ENCODE results near the gene INPP5B. TPM values are rescaled to one million over a fixed set of nuclear protein-coding genes. Genes with fewer than 3 reads are reported as not detected.

Gene INPP5B
- total RNA-seq, 2 donors from 2014 or later, result 16.7 to 24.5 TPM

DNA sequence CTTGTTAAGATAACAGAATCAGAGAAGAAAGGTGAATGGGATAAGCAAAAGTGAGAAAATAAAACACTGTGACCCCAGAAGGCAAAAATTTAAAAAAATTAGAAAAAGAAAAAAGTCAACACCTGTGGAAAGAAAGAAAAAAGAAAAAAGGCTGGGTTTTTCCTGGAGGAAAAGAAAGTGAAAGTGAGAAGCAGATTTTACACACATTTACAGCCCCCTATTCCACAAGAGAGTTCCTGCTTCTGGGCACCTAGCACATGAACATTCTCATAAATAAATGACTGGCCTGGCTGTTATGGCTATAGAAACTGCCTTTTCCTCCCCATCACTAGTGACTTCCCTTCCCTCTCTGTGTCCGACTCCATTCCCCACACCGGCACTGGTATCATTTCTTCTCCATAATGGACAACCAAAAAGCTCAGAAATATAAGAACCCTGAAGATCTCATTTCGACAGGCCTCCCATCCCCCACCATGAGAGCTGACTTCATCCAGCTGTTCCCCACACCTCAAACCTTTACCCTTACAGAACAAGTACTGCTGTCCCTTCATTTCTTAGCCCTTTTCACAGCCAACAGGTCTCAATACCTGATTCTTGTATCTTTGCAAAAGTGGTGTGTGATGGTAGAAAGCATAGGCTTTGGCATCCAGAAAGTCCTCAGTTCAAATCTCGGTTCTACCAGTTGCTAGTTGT, 100.1 kb downstream of the INPP5B start:
- ATAC-seq (no peak), DNase-seq (no peak)
- H3K36me3 Mint-ChIP-seq (ENCODE audit: low read depth), result peaks cover 8% of the 10 kb centered on the region
- peak overlapping the region; percentile 75 for H3K27ac Mint-ChIP-seq
- no peaks in the 10 kb centered on the region for H3K27me3 Mint-ChIP-seq
- H3K4me1 Mint-ChIP-seq, result peaks cover 36% of the 10 kb centered on the region
- H3K4me3 Mint-ChIP-seq, result peak overlapping the region; percentile 63
- no peaks in the 10 kb centered on the region for H3K9me3 ChIP-seq (ENCODE audit: control insufficient read depth, low read length, poor library complexity, severe bottlenecking)

DNA sequence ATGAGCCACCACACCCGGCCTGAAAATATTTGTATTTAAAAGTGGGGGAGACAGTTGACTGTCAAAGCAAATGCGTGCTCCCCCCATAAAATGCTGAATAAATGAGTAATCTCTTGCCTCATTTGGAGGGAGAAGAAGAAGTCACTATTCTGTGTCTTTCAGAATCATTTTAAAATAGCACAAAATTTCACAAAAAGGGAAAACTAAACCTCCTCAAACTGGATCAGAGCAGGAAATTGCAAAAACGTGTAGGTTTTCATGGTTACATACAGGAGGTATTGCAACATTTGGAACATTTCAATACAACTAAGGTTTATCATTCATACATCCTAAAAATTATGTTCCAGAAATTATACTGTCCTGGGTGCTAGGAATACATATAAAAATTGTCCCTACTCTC, 101.1 kb downstream of the INPP5B start:
- Mint-ChIP-seq H3K4me1 (peaks cover 40% of the 10 kb centered on the region), H3K4me3 (no peak overlapping the region), H3K27ac (peak overlapping the region; percentile 75), H3K36me3 (ENCODE audit: low read depth) (peaks cover 8% of the 10 kb centered on the region), H3K27me3 (no peaks in the 10 kb centered on the region)
- no peaks in the 10 kb centered on the region for H3K9me3 ChIP-seq (ENCODE audit: control insufficient read depth, low read length, poor library complexity, severe bottlenecking)
- no peak for ATAC-seq
- DNase-seq, result no peak

DNA sequence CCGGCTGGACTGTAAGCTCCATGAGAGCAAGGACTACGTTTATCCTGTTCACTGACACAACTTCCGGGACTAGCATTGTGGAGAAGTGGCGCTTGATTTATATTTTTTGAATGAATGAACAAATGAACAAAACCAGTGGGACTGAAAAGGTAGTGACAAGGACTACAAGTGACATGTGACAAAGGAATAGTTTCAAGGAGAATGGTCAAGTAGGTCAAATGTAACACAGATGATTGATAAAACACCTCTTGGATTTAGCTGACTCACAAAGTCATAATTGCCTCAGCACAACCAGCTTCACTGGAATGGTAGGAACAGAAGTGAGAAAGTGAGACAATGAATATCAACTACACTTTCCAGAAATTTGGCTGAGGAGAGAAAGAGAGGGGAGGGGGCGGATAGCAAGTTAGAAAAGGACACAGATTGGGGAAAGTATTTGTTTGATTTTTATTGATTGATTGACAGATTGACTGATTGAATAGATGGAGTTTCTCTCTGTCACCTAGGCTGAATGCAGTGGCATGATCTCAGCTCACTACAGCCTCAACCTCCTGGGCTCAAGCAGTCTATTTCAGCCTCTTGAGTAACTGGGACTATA, 101.7 kb downstream of the INPP5B start:
- Mint-ChIP-seq H3K4me3 (no peak overlapping the region), H3K27ac (no peak overlapping the region), H3K4me1 (peaks cover 40% of the 10 kb centered on the region), H3K27me3 (no peaks in the 10 kb centered on the region), H3K36me3 (ENCODE audit: low read depth) (peaks cover 8% of the 10 kb centered on the region)
- ATAC-seq (no peak), DNase-seq (no peak)
- no peaks in the 10 kb centered on the region for H3K9me3 ChIP-seq (ENCODE audit: control insufficient read depth, low read length, poor library complexity, severe bottlenecking)

DNA sequence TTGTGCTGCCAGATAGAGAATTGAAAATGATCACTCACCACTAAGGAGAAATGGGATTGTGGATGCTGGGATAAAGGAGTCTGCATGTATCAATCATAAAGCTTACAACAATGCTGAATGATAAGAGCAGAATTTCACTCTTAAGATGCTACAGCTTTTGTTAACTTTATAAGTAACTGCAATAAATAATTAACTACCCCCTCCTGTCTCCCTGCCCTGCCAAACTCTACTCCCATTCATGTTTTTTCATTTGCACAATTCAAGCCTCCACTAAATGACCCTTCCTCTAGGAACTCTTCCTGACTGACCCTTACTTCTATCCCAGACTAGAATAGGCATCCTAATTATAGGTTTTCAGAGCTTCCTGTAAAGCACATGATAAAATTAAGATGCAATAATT, 102.3 kb downstream of the INPP5B start:
- no peaks in the 10 kb centered on the region for H3K9me3 ChIP-seq (ENCODE audit: control insufficient read depth, low read length, poor library complexity, severe bottlenecking)
- Mint-ChIP-seq H3K36me3 (ENCODE audit: low read depth) (peaks cover 8% of the 10 kb centered on the region), H3K27ac (peak overlapping the region; percentile 9), H3K4me3 (no peak overlapping the region), H3K27me3 (no peaks in the 10 kb centered on the region), H3K4me1 (peaks cover 40% of the 10 kb centered on the region)
- no peak for DNase-seq
- ATAC-seq, result no peak

DNA sequence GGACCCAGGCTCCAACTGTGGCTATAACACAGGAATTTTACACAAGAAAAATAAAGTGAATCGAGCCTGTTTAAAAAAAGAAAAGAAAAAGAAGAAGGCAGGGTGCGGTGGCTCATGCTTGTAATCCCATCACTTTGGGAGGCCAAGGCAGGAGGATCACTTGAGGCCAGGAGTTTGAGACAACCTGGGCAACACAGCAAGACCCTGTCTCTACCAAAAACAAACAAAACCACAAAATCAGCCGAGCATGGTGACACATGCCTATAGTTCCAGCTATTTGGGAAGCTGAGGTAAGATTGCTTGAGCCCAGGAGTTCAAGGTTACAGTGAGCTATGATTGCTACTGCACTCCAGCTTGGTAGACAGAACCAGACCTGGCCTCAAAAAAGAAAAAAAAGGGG, 105.2 kb downstream of the INPP5B start:
- no peak overlapping the region for H3K4me3 Mint-ChIP-seq
- no peak overlapping the region for H3K27ac Mint-ChIP-seq
- peaks cover 10% of the 10 kb centered on the region for H3K36me3 Mint-ChIP-seq (ENCODE audit: low read depth)

DNA sequence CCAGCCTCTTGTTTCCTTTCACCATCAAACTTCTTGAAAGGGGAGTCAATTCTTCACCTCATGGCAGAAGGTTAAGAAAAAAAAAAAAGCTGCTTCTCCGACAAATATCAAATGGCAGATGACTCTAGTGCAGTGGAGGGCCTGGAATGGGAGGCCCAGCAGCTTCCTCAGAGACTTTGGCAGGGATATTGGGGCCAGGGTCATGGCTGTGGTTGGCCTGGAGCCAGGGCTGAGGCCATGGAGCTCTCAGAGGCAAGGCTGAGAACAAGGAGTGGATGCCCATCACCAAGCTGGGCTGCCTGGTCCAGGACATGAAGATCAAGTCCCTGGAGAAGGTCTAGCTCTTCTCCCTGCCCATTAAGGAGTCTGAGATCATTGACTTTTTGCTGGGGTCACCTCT, 106.1 kb downstream of the INPP5B start:
- DNase-seq, result no peak
- H3K27me3 Mint-ChIP-seq, result no peaks in the 10 kb centered on the region
- H3K36me3 Mint-ChIP-seq (ENCODE audit: low read depth), result peaks cover 10% of the 10 kb centered on the region
- no peak overlapping the region for H3K27ac Mint-ChIP-seq
- ATAC-seq, result no peak
- no peaks in the 10 kb centered on the region for H3K9me3 ChIP-seq (ENCODE audit: control insufficient read depth, low read length, poor library complexity, severe bottlenecking)
- H3K4me3 Mint-ChIP-seq, result no peak overlapping the region
- H3K4me1 Mint-ChIP-seq, result peaks cover 26% of the 10 kb centered on the region

More for the DNA sequence above, 105.2 kb downstream of the INPP5B start:
- DNase-seq, result no peak
- no peaks in the 10 kb centered on the region for H3K9me3 ChIP-seq (ENCODE audit: control insufficient read depth, low read length, poor library complexity, severe bottlenecking)
- ATAC-seq, result no peak
- no peaks in the 10 kb centered on the region for H3K27me3 Mint-ChIP-seq
- peaks cover 30% of the 10 kb centered on the region for H3K4me1 Mint-ChIP-seq

DNA sequence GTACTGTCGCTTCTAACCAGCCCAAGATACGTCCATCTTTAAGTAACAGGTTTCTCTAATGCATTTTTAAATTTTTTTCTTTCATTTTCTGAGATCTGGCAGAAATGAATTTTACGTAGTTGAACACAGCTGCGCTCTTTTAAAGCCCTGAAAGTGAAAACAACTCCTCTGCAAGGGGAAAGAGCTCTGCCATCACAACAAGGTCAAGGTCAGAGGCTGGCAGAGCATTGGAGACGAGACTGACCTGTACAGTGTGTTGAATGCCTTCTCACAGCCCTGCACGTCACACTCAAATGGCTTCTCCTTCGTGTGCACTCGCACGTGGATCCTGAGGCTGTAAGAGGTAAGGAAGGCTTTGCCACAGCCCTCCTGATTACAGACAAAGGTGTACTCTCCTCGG, 107.2 kb downstream of the INPP5B start:
- H3K36me3 Mint-ChIP-seq (ENCODE audit: low read depth), result peaks cover 9% of the 10 kb centered on the region
- ATAC-seq (no peak), DNase-seq (no peak)
- no peaks in the 10 kb centered on the region for H3K27me3 Mint-ChIP-seq
- H3K4me1 Mint-ChIP-seq, result peaks cover 19% of the 10 kb centered on the region
- no peak overlapping the region for H3K27ac Mint-ChIP-seq
- H3K9me3 ChIP-seq (ENCODE audit: control insufficient read depth, low read length, poor library complexity, severe bottlenecking), result no peaks in the 10 kb centered on the region
- no peak overlapping the region for H3K4me3 Mint-ChIP-seq

DNA sequence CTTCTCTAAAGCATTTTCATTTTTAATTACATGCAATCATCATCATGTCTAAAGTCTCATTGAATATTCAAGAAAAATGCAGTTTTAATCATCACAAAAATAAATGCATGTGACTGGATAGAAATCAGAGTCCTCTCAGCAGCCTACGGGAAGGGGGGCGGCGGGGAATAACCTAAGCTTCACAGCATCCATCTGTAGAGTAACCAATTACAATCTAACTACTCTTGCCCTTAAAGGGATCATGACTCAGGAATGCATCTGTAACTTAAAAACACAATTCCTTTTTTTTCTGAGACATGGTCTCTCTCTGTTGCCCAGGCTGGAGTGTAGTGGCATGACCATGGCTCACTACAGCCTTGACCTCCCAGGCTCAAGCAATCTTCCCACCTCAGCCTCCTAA, 110.1 kb downstream of the INPP5B start:
- Mint-ChIP-seq H3K27ac (no peak overlapping the region), H3K4me1 (peaks cover 13% of the 10 kb centered on the region), H3K4me3 (no peak overlapping the region), H3K27me3 (no peaks in the 10 kb centered on the region), H3K36me3 (ENCODE audit: low read depth) (peaks cover 14% of the 10 kb centered on the region)
- no peaks in the 10 kb centered on the region for H3K9me3 ChIP-seq (ENCODE audit: control insufficient read depth, low read length, poor library complexity, severe bottlenecking)
- ATAC-seq (no peak), DNase-seq (no peak)

DNA sequence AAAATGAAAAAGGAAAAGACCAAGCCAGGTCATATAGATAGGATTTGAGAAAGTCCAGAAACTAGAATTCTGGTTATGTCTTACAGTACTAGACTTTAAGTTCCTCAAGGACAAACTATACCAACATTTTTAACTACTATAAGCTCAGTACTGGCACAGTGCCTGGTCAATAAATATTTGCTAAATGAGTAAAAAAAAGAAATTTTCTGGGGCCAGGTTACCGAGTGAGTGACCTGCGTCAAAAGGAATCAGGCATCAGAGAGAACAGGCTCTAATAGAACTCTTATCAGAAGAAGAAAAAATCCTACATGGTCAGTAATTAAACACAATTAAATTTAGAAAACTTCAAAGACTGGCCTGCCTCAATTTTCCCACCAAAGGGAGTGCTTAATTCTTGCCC, 115.0 kb downstream of the INPP5B start:
- DNase-seq (no peak), ATAC-seq (no peak)
- peaks cover 20% of the 10 kb centered on the region for H3K36me3 Mint-ChIP-seq (ENCODE audit: low read depth)
- no peaks in the 10 kb centered on the region for H3K27me3 Mint-ChIP-seq
- H3K9me3 ChIP-seq (ENCODE audit: control insufficient read depth, low read length, poor library complexity, severe bottlenecking), result no peaks in the 10 kb centered on the region
- no peak overlapping the region for H3K4me3 Mint-ChIP-seq
- H3K27ac Mint-ChIP-seq, result no peak overlapping the region
- peaks cover 15% of the 10 kb centered on the region for H3K4me1 Mint-ChIP-seq

DNA sequence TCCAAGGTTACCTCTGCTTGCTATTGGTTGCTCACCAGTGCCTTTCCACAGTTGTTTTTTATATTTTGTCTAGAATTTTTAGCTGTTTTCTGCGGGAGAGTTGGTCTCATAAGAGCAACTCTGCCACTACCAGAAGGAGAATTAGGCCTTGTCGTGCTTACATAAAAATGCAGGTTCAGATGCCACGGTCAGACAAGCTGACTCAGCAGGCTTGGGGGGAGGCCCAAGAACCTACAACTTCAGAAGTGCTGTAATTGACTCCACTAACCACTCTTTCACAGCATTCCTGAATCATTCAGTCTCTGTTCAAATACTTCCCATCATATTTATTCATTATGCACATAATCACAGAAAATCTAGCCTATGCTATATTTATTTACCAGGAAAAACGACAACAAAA, 115.7 kb downstream of the INPP5B start:
- peaks cover 15% of the 10 kb centered on the region for H3K4me1 Mint-ChIP-seq
- no peak overlapping the region for H3K27ac Mint-ChIP-seq
- DNase-seq (no peak), ATAC-seq (no peak)
- H3K4me3 Mint-ChIP-seq, result no peak overlapping the region
- no peaks in the 10 kb centered on the region for H3K27me3 Mint-ChIP-seq
- H3K36me3 Mint-ChIP-seq (ENCODE audit: low read depth), result peaks cover 20% of the 10 kb centered on the region
- H3K9me3 ChIP-seq (ENCODE audit: control insufficient read depth, low read length, poor library complexity, severe bottlenecking), result no peaks in the 10 kb centered on the region

DNA sequence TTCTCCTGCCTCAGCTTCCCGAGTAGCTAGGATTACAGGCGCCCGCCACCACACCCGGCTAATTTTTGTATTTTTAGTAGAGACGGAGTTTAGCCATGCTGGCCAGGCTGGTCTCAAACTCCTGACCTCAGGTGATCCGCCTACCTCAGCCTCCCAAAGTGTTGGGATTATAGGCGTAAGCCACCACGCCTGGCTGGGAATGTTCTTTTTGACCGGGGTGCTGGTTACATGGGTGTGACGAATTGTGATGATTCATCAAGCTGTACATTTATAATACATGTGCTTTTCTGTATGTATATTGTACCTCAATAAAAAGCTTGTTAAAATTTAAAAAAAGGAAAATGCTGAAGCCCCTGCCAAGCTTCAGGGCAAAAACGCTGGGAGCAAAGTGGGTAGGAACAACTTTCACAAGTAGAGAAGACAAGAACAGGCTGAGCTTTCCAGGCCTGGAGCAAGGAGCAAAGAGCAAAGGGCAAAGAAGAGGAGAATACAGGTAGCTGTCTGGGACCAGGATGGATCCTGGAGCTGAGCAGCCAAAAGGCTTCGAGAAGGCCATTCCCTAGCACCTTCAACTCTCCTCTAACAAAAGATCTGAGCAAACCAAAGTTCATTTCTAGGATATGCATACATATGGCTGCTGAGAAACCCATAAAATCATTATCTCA, 118.3 kb downstream of the INPP5B start:
- ATAC-seq (no peak), DNase-seq (no peak)
- H3K27ac Mint-ChIP-seq, result no peak overlapping the region
- H3K4me3 Mint-ChIP-seq, result no peak overlapping the region
- peaks cover 10% of the 10 kb centered on the region for H3K4me1 Mint-ChIP-seq
- peaks cover 12% of the 10 kb centered on the region for H3K36me3 Mint-ChIP-seq (ENCODE audit: low read depth)
- no peaks in the 10 kb centered on the region for H3K9me3 ChIP-seq (ENCODE audit: control insufficient read depth, low read length, poor library complexity, severe bottlenecking)
- no peaks in the 10 kb centered on the region for H3K27me3 Mint-ChIP-seq

DNA sequence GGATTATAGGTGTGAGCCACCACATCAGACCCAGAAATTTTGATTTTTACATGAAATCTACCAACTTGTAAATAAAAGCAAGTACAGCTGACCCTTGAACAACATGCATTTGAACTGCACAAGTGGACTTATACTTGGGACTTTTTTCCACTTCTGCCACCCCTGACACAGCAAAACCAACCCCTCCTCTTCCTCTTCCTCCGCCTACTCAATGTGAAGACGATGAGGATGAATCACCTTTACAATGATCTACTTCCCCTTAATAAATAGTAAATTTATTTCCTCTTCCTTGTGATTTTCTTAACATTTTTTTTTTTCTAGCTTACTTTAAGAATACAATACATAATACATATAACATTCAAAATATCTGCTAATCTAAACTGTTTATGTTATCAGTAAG, 121.3 kb downstream of the INPP5B start:
- Mint-ChIP-seq H3K4me3 (no peak overlapping the region), H3K27ac (no peak overlapping the region), H3K27me3 (no peaks in the 10 kb centered on the region), H3K36me3 (ENCODE audit: low read depth) (peaks cover 15% of the 10 kb centered on the region), H3K4me1 (peaks cover 8% of the 10 kb centered on the region)
- DNase-seq (no peak), ATAC-seq (no peak)
- no peaks in the 10 kb centered on the region for H3K9me3 ChIP-seq (ENCODE audit: control insufficient read depth, low read length, poor library complexity, severe bottlenecking)

DNA sequence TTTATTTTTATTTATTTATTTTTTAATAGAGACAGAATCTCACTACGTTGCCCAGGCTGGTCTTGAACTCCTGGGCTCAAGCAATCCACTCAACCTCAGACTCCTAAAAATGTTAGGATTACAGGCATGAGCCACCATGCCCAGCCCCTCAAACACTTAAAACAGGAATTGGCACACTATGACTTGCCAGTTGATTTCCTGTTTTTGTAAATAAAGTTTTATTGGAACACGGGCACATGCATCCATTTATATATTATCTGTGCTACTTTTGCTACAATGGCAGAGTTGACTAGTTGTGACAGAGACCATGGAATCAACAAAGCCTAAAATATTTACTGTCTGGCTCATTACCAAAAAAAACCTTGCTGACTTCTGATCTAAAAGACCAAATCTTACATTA, 122.9 kb downstream of the INPP5B start:
- H3K9me3 ChIP-seq (ENCODE audit: control insufficient read depth, low read length, poor library complexity, severe bottlenecking), result no peaks in the 10 kb centered on the region
- no peak overlapping the region for H3K27ac Mint-ChIP-seq
- H3K36me3 Mint-ChIP-seq (ENCODE audit: low read depth), result peaks cover 17% of the 10 kb centered on the region
- peaks cover 7% of the 10 kb centered on the region for H3K4me1 Mint-ChIP-seq
- no peak overlapping the region for H3K4me3 Mint-ChIP-seq
- H3K27me3 Mint-ChIP-seq, result no peaks in the 10 kb centered on the region
- DNase-seq, result no peak
- ATAC-seq, result no peak

All from T-helper 17 cell (primary cell).